K562 (cell line): ENCODE measurements around the gene SMG5. TPM values are rescaled to one million over a fixed set of nuclear protein-coding genes. Genes with fewer than 3 reads are reported as not detected.
A peak's percentile ranks its signal among the peaks of the same experiment; 100 is the strongest.

Experiments
- CAMTA2 ChIP-seq: fragments of 250-450 bp; sonication (Bioruptor Pico); conservative IDR thresholded peaks from 2 replicates; pipeline ENCODE4 v1.5.1; 2022
- CBFA2T2 ChIP-seq: fragments of 450-650 bp; conservative IDR thresholded peaks from 2 replicates; pipeline ENCODE4 v1.6.1; 2017; ENCODE audit warnings: mild to moderate bottlenecking
- E2F3 ChIP-seq: fragments of 250-450 bp; sonication (Bioruptor Pico); IDR thresholded peaks from 2 replicates; pipeline ENCODE4 v1.4.0; 2020; ENCODE audit warnings: mild to moderate bottlenecking
- EHMT2 ChIP-seq: fragments of 450-650 bp; IDR thresholded peaks from 2 replicates; pipeline ENCODE4 v1.6.1; 2018; ENCODE audit warnings: antibody characterized with exemption
- EWSR1 ChIP-seq: fragments of 450-650 bp; IDR thresholded peaks from 2 replicates; pipeline ENCODE4 v1.6.1; 2018; ENCODE audit warnings: borderline replicate concordance, mild to moderate bottlenecking, low read depth, moderate library complexity; ENCODE audit not compliant: partially characterized antibody
- HDGF ChIP-seq: fragments of 450-650 bp; IDR thresholded peaks from 2 replicates; pipeline ENCODE4 v1.6.1; 2016
- JUND ChIP-seq, 2 experiments: IDR thresholded peaks; 2 replicates in 1 of 2; 3 replicates in 1 of 2; pipeline ENCODE4 v1.6.1; 2011; ENCODE audit warnings: borderline replicate concordance in 2 of 2, low read depth in 2 of 2, low read length in 2 of 2, improper control_type of control experiment in 1 of 2, missing biosample characterization in 1 of 2, missing genetic modification characterization in 1 of 2, missing genetic modification reagents in 1 of 2
- MEF2A ChIP-seq: IDR thresholded peaks from 2 replicates; pipeline ENCODE4 v1.6.1; 2011; ENCODE audit warnings: low read depth, mild to moderate bottlenecking, low read length, moderate library complexity; ENCODE audit not compliant: control insufficient read depth
- NBN ChIP-seq: fragments of 450-650 bp; IDR thresholded peaks from 2 replicates; pipeline ENCODE4 v1.6.1; 2016; ENCODE audit warnings: low read depth, mild to moderate bottlenecking
- SMAD3 ChIP-seq: fragments of 450-650 bp; formaldehyde crosslinking; conservative IDR thresholded peaks from 2 replicates; pipeline ENCODE4 v1.4.0; 2020; ENCODE audit warnings: mild to moderate bottlenecking
- SOX6 ChIP-seq: fragments of 450-650 bp; IDR thresholded peaks from 2 replicates; pipeline ENCODE4 v1.6.1; 2014; ENCODE audit warnings: mild to moderate bottlenecking
- TEAD2 ChIP-seq: fragments of 450-650 bp; IDR thresholded peaks from 2 replicates; pipeline ENCODE4 v1.6.1; 2016; ENCODE audit warnings: missing genetic modification characterization, control low read depth, missing compliant biosample characterization
- ZEB2 ChIP-seq: fragments of 450-650 bp; IDR thresholded peaks from 2 replicates; pipeline ENCODE4 v1.6.1; 2016
- ZNF175 ChIP-seq: fragments of 200-800 bp; sonication (Bioruptor generic); IDR thresholded peaks from 2 replicates; pipeline ENCODE4 v1.6.1; 2016; ENCODE audit warnings: low read depth, mild to moderate bottlenecking, missing genetic modification characterization, missing compliant biosample characterization
- polyA plus RNA-seq, 8 experiments: library from polyadenylated mRNA; depleted of rRNA in 4 of 8; stranded (reverse) in 5 of 8; unstranded in 3 of 8; fragments of >200 nt; fragmentation: Nextera tagmentation in 2 of 8; fragmentation: Illumina TruSeq in 1 of 8; extraction: Ambion mirVana in 2 of 8; extraction: Trizol in 1 of 8; gene quantifications; 2 replicates each; pipeline versions ENCODE4 v1.2.1 to v1.2.3, GENCODE V29; 2011 to 2014; ENCODE audit warnings: inconsistent platforms in 1 of 8, missing spikeins in 1 of 8
- total RNA-seq, 7 experiments: library from RNA; depleted of rRNA in 6 of 7; stranded (reverse); fragments of >200 nt in 6 of 7; fragmentation: Illumina TruSeq in 2 of 7; extraction: Trizol in 2 of 7; gene quantifications; 2 replicates each; pipeline versions ENCODE4 v1.2.1 to v1.2.3, GENCODE V29; 2011 to 2021; ENCODE audit warnings: low replicate concordance in 1 of 7
- TF ChIP-seq, protein P1 (sequence below): sonication (generic); formaldehyde crosslinking; IDR thresholded peaks from 2 replicates; pipeline ENCODE4 v1.8.1; 2023; ENCODE audit warnings: missing genetic modification reagents, mild to moderate bottlenecking, borderline replicate concordance
- TF ChIP-seq, protein P2 (sequence below), 2 experiments: fragments of 250-450 bp in 1 of 2; fragments of 450-650 bp in 1 of 2; sonication (Bioruptor Pico) in 1 of 2; IDR thresholded peaks; 2 replicates each; pipeline versions ENCODE4 v1.6.1 to v1.8.0; 2016 to 2021; ENCODE audit warnings: mild to moderate bottlenecking in 2 of 2, moderate library complexity in 2 of 2, missing compliant biosample characterization in 1 of 2, missing genetic modification characterization in 1 of 2
- TF ChIP-seq, protein P3 (sequence below): fragments of 200-800 bp; sonication (Bioruptor generic); IDR thresholded peaks from 2 replicates; pipeline ENCODE4 v1.6.1; 2016; ENCODE audit warnings: missing genetic modification characterization, missing compliant biosample characterization

The SMG5 gene
- total and polyA plus RNA-seq, 9 of the 15 experiments (the other 6 are each of a cell fraction or from before 2014, with no cell fraction given): 1.4 to 85.9 (median 53.0) TPM

DNA sequence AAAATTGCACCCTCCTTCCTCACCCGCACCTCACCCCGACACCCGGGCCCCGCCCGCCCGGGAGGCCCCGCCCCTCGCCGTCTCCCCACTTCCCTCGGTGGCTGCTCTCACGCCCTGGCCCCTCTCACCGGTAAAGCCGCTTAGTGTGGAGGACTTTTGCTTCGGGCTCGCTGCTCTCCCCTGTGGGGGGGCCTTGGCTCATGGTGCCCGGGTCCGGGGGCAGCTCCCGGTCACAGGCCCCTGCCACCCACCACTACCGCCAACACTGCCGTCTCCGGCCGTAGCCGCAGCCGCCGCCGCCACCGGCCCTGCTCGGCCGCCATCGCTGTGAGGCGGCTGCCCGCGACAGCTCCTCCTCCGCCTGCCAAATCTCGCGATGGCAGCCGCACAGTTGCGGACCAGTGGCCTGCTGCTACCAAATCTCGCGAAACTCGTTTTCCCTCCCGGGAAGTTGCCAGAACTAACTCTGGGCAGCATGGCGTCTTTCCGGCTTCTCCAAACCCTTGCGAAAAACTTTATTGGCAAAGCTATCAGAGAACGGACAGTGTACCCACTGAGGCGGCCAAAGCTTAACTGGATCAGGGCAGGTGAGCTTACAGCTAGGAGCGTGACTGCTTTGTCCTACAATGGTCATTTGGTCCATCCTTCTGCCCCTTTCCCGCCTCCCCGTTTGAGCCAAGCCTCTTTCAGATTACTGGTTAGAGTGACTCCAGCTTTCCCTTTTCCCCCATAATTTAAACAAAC lies at the start of gene SMG5 (continued):
- TF ChIP-seq, protein P1, sequence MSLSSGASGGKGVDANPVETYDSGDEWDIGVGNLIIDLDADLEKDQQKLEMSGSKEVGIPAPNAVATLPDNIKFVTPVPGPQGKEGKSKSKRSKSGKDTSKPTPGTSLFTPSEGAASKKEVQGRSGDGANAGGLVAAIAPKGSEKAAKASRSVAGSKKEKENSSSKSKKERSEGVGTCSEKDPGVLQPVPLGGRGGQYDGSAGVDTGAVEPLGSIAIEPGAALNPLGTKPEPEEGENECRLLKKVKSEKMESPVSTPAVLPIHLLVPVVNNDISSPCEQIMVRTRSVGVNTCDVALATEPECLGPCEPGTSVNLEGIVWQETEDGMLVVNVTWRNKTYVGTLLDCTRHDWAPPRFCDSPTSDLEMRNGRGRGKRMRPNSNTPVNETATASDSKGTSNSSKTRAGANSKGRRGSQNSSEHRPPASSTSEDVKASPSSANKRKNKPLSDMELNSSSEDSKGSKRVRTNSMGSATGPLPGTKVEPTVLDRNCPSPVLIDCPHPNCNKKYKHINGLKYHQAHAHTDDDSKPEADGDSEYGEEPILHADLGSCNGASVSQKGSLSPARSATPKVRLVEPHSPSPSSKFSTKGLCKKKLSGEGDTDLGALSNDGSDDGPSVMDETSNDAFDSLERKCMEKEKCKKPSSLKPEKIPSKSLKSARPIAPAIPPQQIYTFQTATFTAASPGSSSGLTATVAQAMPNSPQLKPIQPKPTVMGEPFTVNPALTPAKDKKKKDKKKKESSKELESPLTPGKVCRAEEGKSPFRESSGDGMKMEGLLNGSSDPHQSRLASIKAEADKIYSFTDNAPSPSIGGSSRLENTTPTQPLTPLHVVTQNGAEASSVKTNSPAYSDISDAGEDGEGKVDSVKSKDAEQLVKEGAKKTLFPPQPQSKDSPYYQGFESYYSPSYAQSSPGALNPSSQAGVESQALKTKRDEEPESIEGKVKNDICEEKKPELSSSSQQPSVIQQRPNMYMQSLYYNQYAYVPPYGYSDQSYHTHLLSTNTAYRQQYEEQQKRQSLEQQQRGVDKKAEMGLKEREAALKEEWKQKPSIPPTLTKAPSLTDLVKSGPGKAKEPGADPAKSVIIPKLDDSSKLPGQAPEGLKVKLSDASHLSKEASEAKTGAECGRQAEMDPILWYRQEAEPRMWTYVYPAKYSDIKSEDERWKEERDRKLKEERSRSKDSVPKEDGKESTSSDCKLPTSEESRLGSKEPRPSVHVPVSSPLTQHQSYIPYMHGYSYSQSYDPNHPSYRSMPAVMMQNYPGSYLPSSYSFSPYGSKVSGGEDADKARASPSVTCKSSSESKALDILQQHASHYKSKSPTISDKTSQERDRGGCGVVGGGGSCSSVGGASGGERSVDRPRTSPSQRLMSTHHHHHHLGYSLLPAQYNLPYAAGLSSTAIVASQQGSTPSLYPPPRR (CRISPR knock-in tag): peak; percentile 89; the same call in 1 of the 2 replicates
- TF ChIP-seq EHMT2 (no peak), EWSR1 (no peak), CBFA2T2 (no peak), JUND (IDR thresholded peaks at IDR 0.05; ENCODE audit: borderline replicate concordance, low read depth, low read length) (peak; percentile 79; the same call in 1 of the 2 replicates), JUND (tag; IDR thresholded peaks at IDR 0.05; ENCODE audit: borderline replicate concordance, low read depth, low read length) (peak; percentile 55; the same call in 1 of the 3 replicates), HDGF (no peak), SMAD3 (CRISPR knock-in tag) (0 out of 2 replicates have a peak, but pooled peaks have one; percentile 51), SOX6 (no peak), TEAD2 (tag) (no peak), NBN (no peak), E2F3 (CRISPR knock-in tag) (peak; percentile 88; the same call in 1 of the 2 replicates), CAMTA2 (CRISPR knock-in tag) (no peak), ZEB2 (no peak), MEF2A (peak; percentile 67), ZNF175 (CRISPR knock-in tag) (peak; percentile 65; the same call in 1 of the 2 replicates)
- TF ChIP-seq, protein P2, sequence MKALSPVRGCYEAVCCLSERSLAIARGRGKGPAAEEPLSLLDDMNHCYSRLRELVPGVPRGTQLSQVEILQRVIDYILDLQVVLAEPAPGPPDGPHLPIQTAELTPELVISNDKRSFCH (CRISPR knock-in tag; IDR thresholded peaks at IDR 0.05): no peak
- TF ChIP-seq, protein P2 (tag; IDR thresholded peaks at IDR 0.05): peak; percentile 76; the same call in 1 of the 2 replicates
- TF ChIP-seq, protein P3, sequence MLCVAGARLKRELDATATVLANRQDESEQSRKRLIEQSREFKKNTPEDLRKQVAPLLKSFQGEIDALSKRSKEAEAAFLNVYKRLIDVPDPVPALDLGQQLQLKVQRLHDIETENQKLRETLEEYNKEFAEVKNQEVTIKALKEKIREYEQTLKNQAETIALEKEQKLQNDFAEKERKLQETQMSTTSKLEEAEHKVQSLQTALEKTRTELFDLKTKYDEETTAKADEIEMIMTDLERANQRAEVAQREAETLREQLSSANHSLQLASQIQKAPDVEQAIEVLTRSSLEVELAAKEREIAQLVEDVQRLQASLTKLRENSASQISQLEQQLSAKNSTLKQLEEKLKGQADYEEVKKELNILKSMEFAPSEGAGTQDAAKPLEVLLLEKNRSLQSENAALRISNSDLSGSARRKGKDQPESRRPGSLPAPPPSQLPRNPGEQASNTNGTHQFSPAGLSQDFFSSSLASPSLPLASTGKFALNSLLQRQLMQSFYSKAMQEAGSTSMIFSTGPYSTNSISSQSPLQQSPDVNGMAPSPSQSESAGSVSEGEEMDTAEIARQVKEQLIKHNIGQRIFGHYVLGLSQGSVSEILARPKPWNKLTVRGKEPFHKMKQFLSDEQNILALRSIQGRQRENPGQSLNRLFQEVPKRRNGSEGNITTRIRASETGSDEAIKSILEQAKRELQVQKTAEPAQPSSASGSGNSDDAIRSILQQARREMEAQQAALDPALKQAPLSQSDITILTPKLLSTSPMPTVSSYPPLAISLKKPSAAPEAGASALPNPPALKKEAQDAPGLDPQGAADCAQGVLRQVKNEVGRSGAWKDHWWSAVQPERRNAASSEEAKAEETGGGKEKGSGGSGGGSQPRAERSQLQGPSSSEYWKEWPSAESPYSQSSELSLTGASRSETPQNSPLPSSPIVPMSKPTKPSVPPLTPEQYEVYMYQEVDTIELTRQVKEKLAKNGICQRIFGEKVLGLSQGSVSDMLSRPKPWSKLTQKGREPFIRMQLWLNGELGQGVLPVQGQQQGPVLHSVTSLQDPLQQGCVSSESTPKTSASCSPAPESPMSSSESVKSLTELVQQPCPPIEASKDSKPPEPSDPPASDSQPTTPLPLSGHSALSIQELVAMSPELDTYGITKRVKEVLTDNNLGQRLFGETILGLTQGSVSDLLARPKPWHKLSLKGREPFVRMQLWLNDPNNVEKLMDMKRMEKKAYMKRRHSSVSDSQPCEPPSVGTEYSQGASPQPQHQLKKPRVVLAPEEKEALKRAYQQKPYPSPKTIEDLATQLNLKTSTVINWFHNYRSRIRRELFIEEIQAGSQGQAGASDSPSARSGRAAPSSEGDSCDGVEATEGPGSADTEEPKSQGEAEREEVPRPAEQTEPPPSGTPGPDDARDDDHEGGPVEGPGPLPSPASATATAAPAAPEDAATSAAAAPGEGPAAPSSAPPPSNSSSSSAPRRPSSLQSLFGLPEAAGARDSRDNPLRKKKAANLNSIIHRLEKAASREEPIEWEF (CRISPR knock-in tag): no peak
